Measurements from ENCODE around the gene SOCS4. TPM values are rescaled to one million over a fixed set of nuclear protein-coding genes. Genes with fewer than 3 reads are reported as not detected.
A peak's percentile ranks its signal among the peaks of the same experiment; 100 is the strongest.
"Not testable (repeated sequence)": the region's sequence is repeated elsewhere in the genome, so short reads cannot be mapped to it uniquely, and the experiment has no call there.

The SOCS4 gene
- total RNA-seq, 2 donors from 2014 or later = 17.5 to 36.5 TPM

- no peaks in the 10 kb centered on the region for H3K27me3 Mint-ChIP-seq
- peaks cover 17% of the 10 kb centered on the region for H3K4me1 Mint-ChIP-seq
- H3K27ac Mint-ChIP-seq = no peak overlapping the region
- H3K9me3 Mint-ChIP-seq = no peaks in the 10 kb centered on the region
- ATAC-seq (replicated peaks) = no peak
- peaks cover 95% of the 10 kb centered on the region for H3K36me3 Mint-ChIP-seq (ENCODE audit: low read depth)
- no peak overlapping the region for H3K4me3 Mint-ChIP-seq
These were observed 35.7 kb downstream of the SOCS4 start for GRCh38 chr14:55062517-55063351.

GRCh38 chr14:55064896-55065295 is 37.9 kb downstream of the SOCS4 start:
- not testable (repeated sequence) for H3K27ac Mint-ChIP-seq; ATAC-seq (replicated peaks); H3K9me3 Mint-ChIP-seq; H3K4me1 Mint-ChIP-seq; H3K4me3 Mint-ChIP-seq; H3K27me3 Mint-ChIP-seq
- H3K36me3 Mint-ChIP-seq (ENCODE audit: low read depth) = peaks cover 86% of the 10 kb centered on the region

- Mint-ChIP-seq H3K4me1 (peaks cover 7% of the 10 kb centered on the region), H3K9me3 (no peaks in the 10 kb centered on the region), H3K4me3 (no peak overlapping the region), H3K27me3 (no peaks in the 10 kb centered on the region), H3K27ac (no peak overlapping the region), H3K36me3 (ENCODE audit: low read depth) (peaks cover 81% of the 10 kb centered on the region)
- no peak for ATAC-seq (replicated peaks)
These were observed 38.4 kb downstream of the SOCS4 start for GRCh38 chr14:55065411-55065810.

- Mint-ChIP-seq H3K4me1 (peaks cover 12% of the 10 kb centered on the region), H3K4me3 (no peak overlapping the region), H3K27ac (no peak overlapping the region), H3K27me3 (no peaks in the 10 kb centered on the region), H3K36me3 (ENCODE audit: low read depth) (peaks cover 73% of the 10 kb centered on the region), H3K9me3 (no peaks in the 10 kb centered on the region)
- no peak for ATAC-seq (replicated peaks)
These were observed 39.2 kb downstream of the SOCS4 start for GRCh38 chr14:55066223-55066622.

GRCh38 chr14:55070981-55071411 is 44.0 kb downstream of the SOCS4 start:
- Mint-ChIP-seq H3K36me3 (ENCODE audit: low read depth) (peaks cover 25% of the 10 kb centered on the region), H3K27me3 (no peaks in the 10 kb centered on the region), H3K27ac (peak overlapping the region; percentile 93), H3K4me1 (peaks cover 33% of the 10 kb centered on the region), H3K4me3 (peak overlapping the region; percentile 37), H3K9me3 (no peaks in the 10 kb centered on the region)
- ATAC-seq (replicated peaks) = no peak

- ATAC-seq (replicated peaks) = peak; percentile 89
- H3K27ac Mint-ChIP-seq = peak overlapping the region; percentile 93
- H3K4me3 Mint-ChIP-seq = peak overlapping the region; percentile 68
- no peaks in the 10 kb centered on the region for H3K27me3 Mint-ChIP-seq
- peaks cover 34% of the 10 kb centered on the region for H3K4me1 Mint-ChIP-seq
- H3K36me3 Mint-ChIP-seq (ENCODE audit: low read depth) = peaks cover 14% of the 10 kb centered on the region
- no peaks in the 10 kb centered on the region for H3K9me3 Mint-ChIP-seq
These were observed 45.0 kb downstream of the SOCS4 start for GRCh38 chr14:55071870-55072640.

GRCh38 chr14:55073856-55074255 is 46.8 kb downstream of the SOCS4 start:
- Mint-ChIP-seq H3K4me3 (peak overlapping the region; percentile 69), H3K27me3 (no peaks in the 10 kb centered on the region), H3K36me3 (ENCODE audit: low read depth) (no peaks in the 10 kb centered on the region), H3K9me3 (no peaks in the 10 kb centered on the region), H3K27ac (peak overlapping the region; percentile 83), H3K4me1 (peaks cover 34% of the 10 kb centered on the region)
- ATAC-seq (replicated peaks) = no peak

- no peaks in the 10 kb centered on the region for H3K9me3 Mint-ChIP-seq
- H3K36me3 Mint-ChIP-seq (ENCODE audit: low read depth) = no peaks in the 10 kb centered on the region
- H3K27ac Mint-ChIP-seq = peak overlapping the region; percentile 83
- H3K4me3 Mint-ChIP-seq = peak overlapping the region; percentile 69
- peak; percentile 31 for ATAC-seq (replicated peaks)
- no peaks in the 10 kb centered on the region for H3K27me3 Mint-ChIP-seq
- H3K4me1 Mint-ChIP-seq = peaks cover 34% of the 10 kb centered on the region
These were observed 47.6 kb downstream of the SOCS4 start for GRCh38 chr14:55074662-55075061.

GRCh38 chr14:55075628-55076175 is 48.7 kb downstream of the SOCS4 start:
- Mint-ChIP-seq H3K27me3 (no peaks in the 10 kb centered on the region), H3K27ac (peak overlapping the region; percentile 83), H3K36me3 (ENCODE audit: low read depth) (no peaks in the 10 kb centered on the region), H3K9me3 (no peaks in the 10 kb centered on the region), H3K4me1 (peaks cover 34% of the 10 kb centered on the region), H3K4me3 (peak overlapping the region; percentile 69)
- ATAC-seq (replicated peaks) = no peak

- ATAC-seq (replicated peaks) = peak; percentile 86
- H3K27me3 Mint-ChIP-seq = no peaks in the 10 kb centered on the region
- H3K27ac Mint-ChIP-seq = no peak overlapping the region
- H3K9me3 Mint-ChIP-seq = no peaks in the 10 kb centered on the region
- peaks cover 19% of the 10 kb centered on the region for H3K4me1 Mint-ChIP-seq
- no peaks in the 10 kb centered on the region for H3K36me3 Mint-ChIP-seq (ENCODE audit: low read depth)
- H3K4me3 Mint-ChIP-seq = no peak overlapping the region
These were observed 50.4 kb downstream of the SOCS4 start for GRCh38 chr14:55077170-55078151.

- not testable (repeated sequence) for H3K27ac Mint-ChIP-seq; H3K4me3 Mint-ChIP-seq; H3K9me3 Mint-ChIP-seq; ATAC-seq (replicated peaks); H3K4me1 Mint-ChIP-seq; H3K27me3 Mint-ChIP-seq; H3K36me3 Mint-ChIP-seq (ENCODE audit: low read depth)
These were observed 52.9 kb downstream of the SOCS4 start for GRCh38 chr14:55079961-55080360.

GRCh38 chr14:55084401-55085059 is 57.5 kb downstream of the SOCS4 start:
- H3K27ac Mint-ChIP-seq = no peak overlapping the region
- no peaks in the 10 kb centered on the region for H3K36me3 Mint-ChIP-seq (ENCODE audit: low read depth)
- ATAC-seq (replicated peaks) = no peak
- H3K4me3 Mint-ChIP-seq = no peak overlapping the region
- no peaks in the 10 kb centered on the region for H3K4me1 Mint-ChIP-seq
- H3K9me3 Mint-ChIP-seq = no peaks in the 10 kb centered on the region
- H3K27me3 Mint-ChIP-seq = no peaks in the 10 kb centered on the region

- H3K4me3 Mint-ChIP-seq = no peak overlapping the region
- no peaks in the 10 kb centered on the region for H3K9me3 Mint-ChIP-seq
- no peaks in the 10 kb centered on the region for H3K36me3 Mint-ChIP-seq (ENCODE audit: low read depth)
- no peaks in the 10 kb centered on the region for H3K4me1 Mint-ChIP-seq
- H3K27ac Mint-ChIP-seq = no peak overlapping the region
- ATAC-seq (replicated peaks) = no peak
- H3K27me3 Mint-ChIP-seq = no peaks in the 10 kb centered on the region
These were observed 58.1 kb downstream of the SOCS4 start for GRCh38 chr14:55085060-55085660.
